GM12865 (cell line): ENCODE measurements around the gene DTX2.
"Not testable (repeated sequence)": the region's sequence is repeated elsewhere in the genome, so short reads cannot be mapped to it uniquely, and the experiment has no call there.

ENCODE experiments used
- DNase-seq: peaks from one replicate; pipeline ENCODE4 v3.0.0; 2010; ENCODE audit warnings: low read depth
- H3K4me3 ChIP-seq: 2 replicates; pipeline ENCODE4 v1.5.1; 2011; ENCODE audit warnings: mild to moderate bottlenecking, low read depth, low read length, control low read depth
- TF ChIP-seq, protein P1 (sequence below): IDR thresholded peaks from 2 replicates; pipeline ENCODE4 v1.5.1; 2011; ENCODE audit warnings: low read length, control low read depth, low read depth, inconsistent platforms; ENCODE audit not compliant: insufficient read depth; ENCODE audit errors: missing control alignments

The DTX2 gene

DNA sequence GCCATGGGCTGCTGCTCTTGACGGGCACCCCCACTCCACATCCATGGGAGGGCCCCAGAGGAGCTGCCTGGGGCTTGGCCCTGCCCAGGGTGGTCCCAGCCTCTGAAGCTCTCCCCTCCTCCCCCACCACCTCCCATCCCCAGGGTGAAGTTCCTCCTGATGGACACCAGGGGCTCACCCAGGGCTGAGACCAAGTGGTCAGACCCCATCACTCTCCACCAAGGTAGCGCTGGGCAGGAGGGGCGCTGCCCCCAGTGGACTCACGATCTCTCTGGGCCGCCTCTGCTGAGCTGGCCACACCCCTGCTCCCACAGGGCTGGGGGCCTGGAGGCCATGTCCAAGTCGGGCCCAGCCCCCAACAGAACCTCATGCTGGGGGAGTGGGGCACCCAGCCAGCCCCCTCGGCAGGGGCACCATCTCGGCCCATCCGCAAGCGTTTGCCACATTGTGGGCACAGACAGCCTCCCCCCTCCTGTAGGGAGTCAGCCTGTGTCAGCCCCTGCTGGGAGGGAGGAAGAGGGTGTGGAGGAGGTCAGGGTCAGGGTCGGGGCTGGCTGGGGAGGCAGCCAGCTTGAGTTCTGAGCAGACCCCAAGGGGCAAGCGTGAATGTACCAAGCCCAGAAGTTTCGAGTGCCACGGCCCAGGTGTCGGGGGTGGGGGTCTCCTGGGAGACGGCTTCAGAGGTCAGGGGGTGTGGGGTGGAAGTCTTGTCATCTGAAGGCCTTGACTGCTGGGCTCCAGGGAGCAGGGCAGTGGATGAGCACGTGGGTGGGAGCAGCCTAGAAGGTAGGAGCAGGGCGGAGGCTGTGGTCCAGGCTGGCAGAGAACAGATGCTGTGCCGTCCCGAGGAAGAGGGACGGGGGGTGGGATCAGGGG lies 51.7 kb downstream of the DTX2 start:
- H3K4me3 ChIP-seq: no peak overlapping the region
- no peak for DNase-seq
- TF ChIP-seq, protein P1, sequence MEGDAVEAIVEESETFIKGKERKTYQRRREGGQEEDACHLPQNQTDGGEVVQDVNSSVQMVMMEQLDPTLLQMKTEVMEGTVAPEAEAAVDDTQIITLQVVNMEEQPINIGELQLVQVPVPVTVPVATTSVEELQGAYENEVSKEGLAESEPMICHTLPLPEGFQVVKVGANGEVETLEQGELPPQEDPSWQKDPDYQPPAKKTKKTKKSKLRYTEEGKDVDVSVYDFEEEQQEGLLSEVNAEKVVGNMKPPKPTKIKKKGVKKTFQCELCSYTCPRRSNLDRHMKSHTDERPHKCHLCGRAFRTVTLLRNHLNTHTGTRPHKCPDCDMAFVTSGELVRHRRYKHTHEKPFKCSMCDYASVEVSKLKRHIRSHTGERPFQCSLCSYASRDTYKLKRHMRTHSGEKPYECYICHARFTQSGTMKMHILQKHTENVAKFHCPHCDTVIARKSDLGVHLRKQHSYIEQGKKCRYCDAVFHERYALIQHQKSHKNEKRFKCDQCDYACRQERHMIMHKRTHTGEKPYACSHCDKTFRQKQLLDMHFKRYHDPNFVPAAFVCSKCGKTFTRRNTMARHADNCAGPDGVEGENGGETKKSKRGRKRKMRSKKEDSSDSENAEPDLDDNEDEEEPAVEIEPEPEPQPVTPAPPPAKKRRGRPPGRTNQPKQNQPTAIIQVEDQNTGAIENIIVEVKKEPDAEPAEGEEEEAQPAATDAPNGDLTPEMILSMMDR: no peak

DNA sequence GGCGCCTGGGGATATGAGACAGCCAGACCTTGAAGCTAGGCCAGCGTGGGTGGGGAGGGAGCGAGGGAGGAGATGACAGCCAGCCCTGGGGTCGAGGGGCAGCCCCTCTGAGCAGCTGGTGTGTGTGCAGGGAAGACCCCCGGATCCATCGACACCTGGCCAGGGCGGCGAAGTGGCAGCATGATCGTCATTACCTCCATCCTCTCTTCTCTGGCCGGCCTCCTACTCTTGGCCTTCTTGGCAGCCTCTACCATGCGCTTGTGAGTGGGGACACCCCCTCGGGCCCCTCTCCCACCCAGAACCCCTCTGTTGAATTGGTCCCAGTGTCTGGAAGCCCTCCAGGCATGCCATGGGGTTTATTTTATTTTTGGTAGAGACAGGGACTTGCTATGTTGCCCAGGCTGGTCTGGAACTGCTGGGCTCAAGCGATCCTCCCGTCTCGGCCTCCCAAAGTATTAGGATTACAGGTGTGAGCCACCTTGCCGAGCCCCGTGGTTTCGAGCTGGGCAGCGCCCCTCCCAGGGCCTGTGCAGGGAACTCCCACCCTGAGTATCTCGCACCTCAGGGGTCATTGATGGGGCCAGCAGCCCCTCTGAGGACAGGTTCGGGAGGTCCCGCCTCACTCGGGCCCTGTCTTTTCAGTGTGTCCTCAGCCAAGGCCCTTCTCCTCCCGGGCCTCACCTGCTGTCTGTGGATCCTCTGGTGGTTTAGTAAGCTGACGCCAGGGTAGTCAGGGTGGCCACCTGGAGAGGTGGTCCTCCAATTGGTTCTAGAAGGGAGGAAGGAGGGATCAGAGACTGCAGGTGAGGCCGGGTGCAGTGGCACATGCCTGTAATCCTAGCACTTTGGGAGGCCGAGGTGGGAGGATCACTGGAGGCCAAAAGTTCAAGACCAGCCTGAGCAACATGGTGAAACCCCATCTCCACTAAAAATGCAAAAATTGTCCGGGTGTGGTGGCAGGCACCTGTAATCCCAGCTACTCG lies 52.6 kb downstream of the DTX2 start:
- TF ChIP-seq, protein P1: no peak
- H3K4me3 ChIP-seq: no peak overlapping the region
- DNase-seq: no peak

DNA sequence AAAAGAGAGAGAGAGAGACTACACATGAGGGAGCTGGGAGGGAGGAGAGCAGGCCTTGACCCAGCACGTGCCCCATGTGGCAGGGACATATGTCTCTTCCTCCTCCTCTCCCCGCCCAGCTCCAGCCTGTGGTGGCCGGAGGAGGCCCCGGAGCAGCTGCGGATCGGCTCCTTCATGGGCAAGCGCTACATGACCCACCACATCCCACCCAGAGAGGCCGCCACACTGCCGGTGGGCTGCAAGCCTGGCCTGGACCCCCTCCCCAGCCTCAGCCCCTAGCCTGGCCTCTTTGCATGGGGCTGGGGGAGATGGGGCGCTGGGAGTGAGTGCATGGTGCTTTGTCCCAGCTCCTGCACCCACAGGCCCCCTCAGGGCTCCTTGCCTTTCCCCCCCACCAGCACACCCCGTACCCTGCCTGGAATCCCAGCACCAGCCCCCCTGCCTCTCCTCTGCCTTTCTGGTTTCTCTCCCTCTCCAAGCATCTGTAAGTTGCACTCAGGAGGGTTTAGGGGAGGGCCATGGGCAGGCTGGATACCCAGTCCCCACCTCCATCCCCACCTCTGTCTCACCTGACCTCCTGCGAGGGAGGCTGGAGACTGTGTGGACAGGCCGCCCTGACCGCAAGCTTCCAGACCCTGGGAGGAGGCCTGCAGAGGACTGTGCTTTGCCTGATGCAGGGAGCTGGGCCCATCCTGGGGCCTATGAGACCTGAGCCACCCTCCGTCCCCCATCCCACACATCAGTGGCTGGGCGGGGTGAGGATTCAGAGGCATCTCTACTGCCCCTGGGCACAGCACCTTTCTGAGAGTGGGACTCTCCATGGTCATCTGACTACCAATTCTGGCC lies 53.6 kb downstream of the DTX2 start:
- DNase-seq: no peak
- TF ChIP-seq, protein P1: no peak
- no peak overlapping the region for H3K4me3 ChIP-seq

DNA sequence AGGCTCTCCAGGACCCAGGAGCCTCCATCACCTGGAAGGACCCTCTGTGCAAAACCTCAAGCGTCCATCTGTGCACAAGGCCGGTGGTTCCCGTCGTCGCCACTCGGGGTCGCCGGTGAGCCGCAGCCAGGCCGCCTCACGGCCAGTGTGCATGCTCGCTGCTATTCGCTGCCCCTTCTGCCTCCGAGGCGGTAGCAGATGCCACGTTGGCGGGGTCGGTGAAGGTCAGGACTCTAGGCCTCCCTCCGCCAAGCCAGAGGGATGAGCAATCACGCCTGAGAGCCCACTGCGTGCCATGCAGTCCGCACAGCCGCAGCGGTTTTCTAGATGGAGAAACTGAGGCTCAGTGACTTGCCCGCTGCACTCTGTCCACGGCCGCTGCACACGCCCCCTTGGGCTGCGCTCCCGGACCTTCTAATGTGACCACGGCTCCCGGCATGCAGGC lies 54.5 kb downstream of the DTX2 start:
- TF ChIP-seq, protein P1: peak; percentile 87
- H3K4me3 ChIP-seq: no peak overlapping the region
- peak; percentile 62 for DNase-seq

DNA sequence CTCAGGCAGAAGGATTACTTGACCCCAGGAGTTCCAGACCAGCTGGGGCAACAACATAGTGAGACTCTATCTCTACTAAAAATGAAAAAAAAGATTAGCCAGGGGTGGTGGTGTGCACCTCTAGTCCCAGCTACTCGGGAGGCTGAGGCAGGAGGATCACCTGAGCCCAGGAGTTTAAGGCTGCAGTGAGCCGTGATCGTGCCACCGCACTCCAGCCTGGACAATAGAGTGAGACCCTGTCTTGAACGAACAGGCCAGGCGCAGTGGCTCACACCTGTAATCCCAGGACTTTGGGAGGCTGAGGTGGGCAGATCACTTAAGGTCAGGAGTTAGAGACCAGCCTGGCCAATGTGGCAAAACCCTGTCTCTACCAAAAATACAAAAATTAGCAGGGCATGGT lies 55.4 kb downstream of the DTX2 start:
- not testable (repeated sequence) for H3K4me3 ChIP-seq, DNase-seq

DNA sequence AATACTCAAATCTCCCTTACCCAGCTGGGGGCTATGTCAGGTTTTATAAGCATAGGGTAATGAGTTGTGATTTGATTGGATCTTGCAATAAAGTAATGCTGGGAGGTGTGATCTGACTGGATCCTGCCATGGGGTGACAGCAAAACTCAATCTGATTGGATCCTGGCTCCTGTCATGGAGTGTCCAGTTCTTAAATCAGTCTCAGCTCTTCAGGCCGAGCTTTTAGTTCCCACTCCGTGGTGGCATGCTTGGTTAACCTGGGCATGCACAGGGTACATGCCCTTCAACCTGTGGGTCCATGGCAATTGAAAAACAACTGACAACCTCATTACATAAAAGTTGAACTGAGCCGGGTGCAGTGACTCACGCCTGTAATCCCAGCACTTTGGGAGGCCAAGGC lies 64.7 kb downstream of the DTX2 start:
- not testable (repeated sequence) for DNase-seq, H3K4me3 ChIP-seq

DNA sequence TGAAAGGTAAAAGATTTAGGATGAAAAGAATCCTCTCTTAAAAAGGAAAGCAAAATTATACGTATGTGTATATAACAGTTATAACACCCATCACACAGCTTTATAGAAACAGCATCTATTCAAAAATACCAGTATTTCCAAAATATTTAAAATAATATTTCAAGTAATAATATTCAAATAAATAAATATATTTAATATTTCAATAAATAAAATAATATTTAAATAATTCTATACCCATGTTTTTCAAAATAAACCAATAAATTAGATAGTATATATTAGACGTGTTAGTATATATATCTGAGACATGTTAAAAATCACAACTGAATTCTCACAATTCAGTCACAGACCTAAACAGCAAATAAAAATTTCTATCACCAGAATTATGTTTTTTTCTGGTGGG lies 70.1 kb downstream of the DTX2 start:
- not testable (repeated sequence) for DNase-seq, H3K4me3 ChIP-seq

DNA sequence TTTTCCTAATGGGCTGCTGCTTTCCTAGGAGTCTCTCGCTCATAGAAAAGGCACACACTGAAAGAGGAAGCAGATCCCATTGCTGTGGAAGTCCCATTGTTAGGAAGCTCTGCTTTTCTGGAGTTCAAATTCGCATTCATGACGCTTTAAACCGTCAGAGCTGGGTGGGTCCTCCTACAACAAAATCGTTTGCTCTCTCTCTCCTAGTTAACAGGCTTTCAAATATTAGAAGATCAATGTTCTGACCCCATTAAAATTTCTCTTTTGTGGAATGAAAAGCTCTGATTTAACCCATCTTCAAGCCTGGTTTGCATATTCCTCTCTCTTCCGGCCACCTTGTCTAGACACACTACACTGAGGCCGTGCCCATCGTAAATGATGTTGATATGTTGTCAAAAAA lies 81.7 kb downstream of the DTX2 start, which contains the start of gene SPDYE16:
SPDYE16 (minus strand) TSS at position 101 of the 400 bp plus-strand sequence. CDS start 1,838 bp downstream, outside the sequence.
- not testable (repeated sequence) for H3K4me3 ChIP-seq

DNA sequence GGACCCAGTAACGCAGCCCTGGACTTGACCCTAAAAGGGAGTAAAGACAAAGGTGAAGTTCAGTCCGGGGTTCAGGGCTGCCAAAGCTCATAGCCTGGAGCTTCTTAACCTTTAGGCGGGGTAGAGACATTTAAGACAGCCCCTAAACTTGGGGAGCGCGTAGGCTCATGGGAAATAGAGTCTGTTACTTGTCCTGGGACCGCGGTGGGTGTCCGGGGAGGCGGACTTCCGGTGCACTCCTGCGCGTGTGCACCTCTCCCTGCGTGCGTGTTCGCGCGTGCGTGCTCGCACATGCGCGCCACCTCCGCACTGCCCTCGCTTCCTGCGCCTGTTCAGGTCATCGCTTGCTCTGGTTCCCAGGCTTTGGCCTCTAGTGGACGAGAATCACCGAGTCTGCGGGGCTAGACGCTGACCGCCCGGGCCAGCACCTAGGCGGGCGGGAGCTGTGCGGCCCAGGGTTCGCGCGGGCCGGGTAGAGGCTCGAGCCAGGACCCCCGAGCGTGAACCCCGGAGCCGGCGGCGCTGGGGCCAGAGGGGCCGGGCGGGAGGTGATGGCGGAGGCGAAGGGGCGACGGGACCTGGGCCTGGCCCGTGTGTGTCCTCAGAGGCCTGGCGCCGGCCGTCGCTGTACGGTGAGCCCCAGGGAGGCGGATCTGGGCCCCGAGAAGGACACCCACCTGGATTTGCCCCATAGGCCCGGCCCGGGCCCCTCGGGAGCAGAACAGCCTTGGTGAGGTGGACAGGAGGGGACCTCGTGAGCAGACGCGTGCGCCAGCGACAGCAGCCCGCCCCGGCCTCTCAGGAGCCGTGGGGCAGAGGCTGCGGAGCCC lies 87.7 kb downstream of the DTX2 start:
- H3K4me3 ChIP-seq: peak overlapping the region; percentile 84
- DNase-seq: peak; percentile 97

More for the DNA sequence above, 81.7 kb downstream of the DTX2 start, which contains the start of gene SPDYE16:
- DNase-seq: not testable (repeated sequence)

DNA sequence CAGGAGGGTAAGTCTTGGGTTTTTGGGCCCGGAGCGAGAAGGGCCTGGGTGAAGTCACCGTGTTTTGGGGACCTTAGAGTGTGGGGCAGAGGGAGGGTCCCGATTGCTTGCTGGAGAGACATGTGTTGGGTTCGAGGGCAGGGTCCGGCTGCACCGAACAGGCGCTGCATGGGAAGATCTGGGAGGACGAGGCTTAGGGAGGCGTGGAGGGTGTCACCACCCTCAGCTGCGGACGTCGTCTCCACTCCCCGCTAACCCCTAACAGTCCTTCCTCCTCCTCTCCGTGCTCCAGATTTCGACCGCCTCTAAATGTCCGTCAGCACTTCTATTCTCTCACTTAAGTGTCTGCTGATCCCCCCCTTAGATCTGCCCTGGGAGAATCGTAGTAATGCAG lies 88.3 kb downstream of the DTX2 start:
- not testable (repeated sequence) for DNase-seq
- H3K4me3 ChIP-seq: peak overlapping the region; percentile 84

DNA sequence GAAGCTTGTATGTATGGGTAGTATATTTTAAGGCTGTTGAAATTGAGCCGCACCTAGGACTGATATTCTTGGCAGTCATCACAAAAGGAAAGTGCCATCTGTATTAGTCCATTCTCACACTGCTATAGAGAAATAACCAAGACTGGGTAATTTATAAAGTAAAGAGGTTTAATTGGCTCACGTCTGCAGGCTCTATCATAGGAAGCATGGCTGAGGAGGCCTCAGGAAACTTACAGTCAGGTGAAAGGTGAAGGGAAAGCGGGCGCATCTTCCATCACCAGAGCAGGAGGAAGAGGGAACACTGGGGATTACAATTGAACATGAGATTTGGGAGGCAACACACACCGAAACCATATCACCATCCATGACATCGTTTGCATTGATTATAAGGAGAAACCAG lies 90.5 kb downstream of the DTX2 start:
- DNase-seq, H3K4me3 ChIP-seq: not testable (repeated sequence)
